Embryonic facial prominence (tissue), 1 donor: ENCODE results near the gene NXPH3.
"Not testable (repeated sequence)": the region's sequence is repeated elsewhere in the genome, so short reads cannot be mapped to it uniquely, and the experiment has no call there.

ENCODE experiments used
- DNase-seq: peaks from one replicate; pipeline ENCODE4 v3.0.0-alpha.2; 2016; ENCODE audit errors: extremely low spot score

The NXPH3 gene

GRCh38 chr17:49554694-49555494 lies 20.8 kb upstream of the NXPH3 start:
- no peak for DNase-seq

DNA sequence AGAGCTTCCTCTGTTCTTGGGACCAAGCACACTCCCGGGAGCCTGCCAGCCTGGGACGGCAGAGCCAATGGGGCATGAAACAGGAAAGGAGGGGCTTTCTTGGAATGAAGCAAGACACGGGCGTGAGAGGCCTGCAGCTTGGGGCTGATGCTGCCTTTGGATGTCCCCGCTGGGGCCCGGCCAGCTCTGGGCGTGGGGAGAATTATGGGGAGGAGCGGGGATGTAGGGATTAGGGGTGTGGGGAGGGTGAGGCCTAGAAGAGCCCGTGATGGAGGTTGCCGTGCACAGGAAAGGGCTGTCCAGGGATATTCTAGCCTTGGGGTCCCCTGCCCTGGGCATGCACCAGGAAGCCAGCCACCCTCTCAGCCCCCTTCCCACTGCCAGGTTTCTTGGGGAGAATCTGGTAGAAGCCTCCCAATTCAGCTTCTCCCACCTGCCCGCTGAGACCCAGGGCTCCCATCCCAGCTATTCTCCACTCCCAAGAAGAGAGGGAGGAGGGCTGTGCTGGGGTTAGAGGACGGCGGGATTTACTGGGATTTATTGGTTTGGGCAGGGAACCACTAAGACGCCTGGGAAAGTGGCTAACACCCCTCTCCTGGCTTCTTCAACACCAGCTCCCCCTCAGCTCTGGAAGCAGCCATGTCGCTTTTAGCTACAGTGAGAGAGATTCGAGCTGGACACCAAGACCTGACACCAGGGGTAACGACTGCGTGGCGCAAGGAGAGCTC lies 20.0 kb upstream of the NXPH3 start:
- DNase-seq: no peak

- DNase-seq: peak; percentile 61
Observed at GRCh38 chr17:49556223-49556943, 19.3 kb upstream of the NXPH3 start.

DNA sequence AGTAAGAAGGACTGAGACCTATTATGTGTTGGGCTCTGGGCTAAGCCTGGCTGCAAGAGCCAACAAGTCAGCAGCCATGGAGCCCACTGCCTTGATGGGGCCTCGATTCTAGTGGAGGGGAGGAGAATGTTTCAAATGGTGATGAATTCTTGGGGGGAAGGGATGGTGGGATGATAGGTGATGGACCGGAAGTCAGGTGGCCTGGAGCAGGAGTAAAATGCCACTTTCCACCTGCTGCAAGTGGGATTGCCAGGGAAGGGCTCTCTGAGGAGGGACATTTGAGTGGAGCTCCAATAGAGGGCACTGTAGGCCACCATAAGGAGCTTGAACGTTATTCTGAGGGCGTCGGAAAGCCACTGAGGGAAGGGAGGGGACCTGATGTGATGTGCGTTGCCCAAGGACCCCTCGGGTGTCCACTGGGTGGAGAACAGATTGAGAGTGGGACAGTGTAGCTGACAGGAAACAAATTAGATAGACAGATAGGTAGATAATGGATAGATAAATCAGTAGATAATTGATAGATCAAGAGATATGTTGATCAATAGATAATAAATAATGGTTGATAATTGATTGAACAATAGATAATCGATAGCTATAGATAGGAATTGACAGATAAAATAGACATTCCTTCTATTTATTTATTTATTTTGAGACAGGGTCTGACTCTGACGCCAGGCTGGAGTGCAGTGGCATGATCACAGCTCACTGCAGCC lies 18.2 kb upstream of the NXPH3 start:
- no peak for DNase-seq

- no peak for DNase-seq
Observed at GRCh38 chr17:49564638-49565037, 11.0 kb upstream of the NXPH3 start.

- no peak for DNase-seq
Observed at GRCh38 chr17:49565948-49566491, 9.7 kb upstream of the NXPH3 start.

DNA sequence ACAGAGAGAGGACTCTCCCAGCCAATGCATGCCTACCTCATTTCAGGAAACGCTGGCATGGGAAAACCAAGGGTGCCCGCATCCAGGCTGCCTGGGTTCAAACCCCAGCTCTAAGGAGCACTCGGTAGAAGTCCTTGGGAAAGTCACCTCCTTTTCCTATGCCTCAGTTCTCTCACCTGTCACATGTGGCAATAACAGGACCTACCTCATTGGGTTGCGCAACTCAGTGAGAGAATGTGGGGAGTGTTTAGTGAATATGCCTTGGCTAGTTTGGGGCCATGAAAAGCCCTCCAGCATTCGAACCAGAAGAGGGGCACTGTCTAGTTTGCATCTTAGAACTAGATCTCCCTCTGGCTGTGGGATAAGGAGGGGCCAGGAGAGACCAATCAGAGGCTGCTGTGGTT lies 9.0 kb upstream of the NXPH3 start:
- DNase-seq: no peak

DNA sequence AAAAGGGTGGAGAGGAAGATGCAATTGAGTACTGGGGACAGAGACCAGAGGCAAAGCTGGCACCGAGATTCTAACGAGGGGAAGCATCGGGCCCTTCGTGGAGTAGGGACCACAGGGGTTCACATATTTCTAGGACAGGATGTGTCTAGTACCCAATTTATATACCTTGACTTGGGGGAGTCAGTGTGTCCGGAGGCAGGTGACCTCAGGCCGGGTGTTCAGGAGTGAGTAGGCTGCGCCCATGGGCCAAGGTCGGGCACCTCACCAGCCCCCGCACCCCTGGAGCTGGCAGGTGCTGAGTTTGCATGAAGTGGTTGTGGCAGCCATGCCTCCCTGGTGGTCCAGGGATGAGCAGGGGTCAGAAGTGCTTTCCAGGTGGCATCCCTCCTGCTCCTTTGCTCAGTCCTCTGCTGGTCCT lies 8.6 kb upstream of the NXPH3 start:
- no peak for DNase-seq

GRCh38 chr17:49567871-49568694 lies 7.6 kb upstream of the NXPH3 start:
- DNase-seq: no peak

- not testable (repeated sequence) for DNase-seq
Observed at GRCh38 chr17:49568695-49569047, 7.0 kb upstream of the NXPH3 start.

DNA sequence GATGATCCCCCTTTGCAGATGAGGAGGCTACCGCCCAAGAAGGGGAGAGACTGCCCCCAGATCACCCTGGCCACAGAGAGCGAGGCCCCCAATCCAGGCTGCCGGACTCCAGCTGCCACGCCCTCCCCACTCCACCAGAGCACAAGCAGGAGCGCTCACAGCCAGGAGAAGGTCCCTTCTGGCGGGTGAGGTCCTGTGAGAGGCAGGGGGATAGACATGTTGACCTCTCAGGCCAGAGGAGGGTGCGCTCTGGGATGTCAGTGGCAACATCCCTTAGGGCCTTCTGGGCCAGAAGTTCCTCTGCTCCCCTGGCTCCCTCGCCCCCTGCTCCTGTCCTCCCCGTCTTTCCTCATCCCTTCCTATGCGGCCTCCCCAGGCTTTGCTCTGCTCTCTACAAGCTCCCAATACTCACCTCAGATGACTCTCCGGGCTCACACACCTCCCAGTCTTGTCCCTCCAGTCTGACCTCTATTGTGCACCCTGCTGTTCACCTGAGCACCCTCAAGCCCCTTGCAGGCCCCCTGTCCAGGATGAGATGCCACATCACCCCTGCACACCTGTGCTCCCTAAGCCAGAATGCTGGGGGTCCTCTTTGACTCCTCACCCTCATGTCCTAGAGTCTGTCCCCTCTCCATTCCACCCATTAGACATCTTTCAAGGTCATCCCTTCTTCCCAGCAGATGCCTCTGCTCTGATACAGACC lies 5.0 kb upstream of the NXPH3 start:
- DNase-seq: no peak

DNA sequence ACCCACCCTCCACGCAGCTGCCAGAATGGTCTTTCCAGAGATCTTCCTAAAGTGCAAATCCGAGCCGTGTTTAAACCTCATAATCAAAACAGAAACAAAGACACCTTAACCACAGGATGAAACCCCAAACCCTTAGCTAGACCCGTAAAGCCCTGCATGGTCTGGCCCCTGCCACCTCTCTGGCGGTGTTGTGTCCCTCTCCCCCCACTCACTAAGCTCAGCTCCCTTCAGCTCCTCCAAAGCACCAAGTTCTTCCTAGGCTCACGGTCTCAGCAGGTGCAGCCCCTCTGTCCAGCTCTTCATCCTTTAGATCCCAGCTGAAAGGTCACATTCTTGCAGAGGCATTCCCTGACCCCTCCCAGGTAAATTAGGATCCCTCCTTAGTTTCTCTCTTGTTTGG lies 4.4 kb upstream of the NXPH3 start:
- DNase-seq: no peak

DNA sequence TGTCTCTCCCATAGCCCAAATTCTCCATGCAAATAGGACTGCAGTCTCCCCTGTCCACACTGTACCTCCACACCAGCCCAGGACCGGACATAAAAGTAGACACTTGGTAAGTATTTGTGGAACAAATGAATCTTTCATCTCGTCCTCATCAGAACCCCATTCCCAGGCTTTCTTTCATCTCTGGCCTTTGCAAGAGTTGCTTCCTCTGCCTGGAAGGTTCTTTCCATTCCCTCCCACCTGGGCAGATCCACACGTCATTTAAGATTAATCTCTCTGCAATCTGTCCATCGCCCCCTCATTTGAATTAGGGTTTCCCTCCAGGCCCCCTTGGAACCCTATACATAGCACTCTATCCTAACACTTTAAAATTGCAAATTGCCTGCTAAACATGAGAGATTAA lies 3.9 kb upstream of the NXPH3 start:
- no peak for DNase-seq

DNA sequence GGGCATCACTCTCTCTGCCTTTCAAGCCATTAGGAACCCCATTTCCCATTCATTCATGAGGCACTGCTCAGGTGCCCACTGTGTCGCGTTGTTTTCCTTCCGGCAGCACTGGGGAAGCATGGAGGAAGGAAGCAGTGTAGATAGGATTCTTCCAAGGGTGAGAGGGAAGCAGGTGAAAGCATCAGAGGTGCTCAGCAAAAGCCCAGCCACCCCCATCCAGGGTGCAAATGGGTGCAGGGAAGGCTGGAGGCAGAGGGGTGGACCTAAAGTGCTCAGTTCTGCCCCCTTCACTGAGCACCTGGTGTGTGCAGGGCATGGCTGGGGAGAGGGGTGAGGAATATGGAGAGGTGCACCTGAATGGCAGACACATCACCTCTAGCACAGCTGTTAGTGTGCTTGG lies 3.4 kb upstream of the NXPH3 start:
- DNase-seq: no peak

- DNase-seq: no peak
Observed at GRCh38 chr17:49572806-49573420, 2.8 kb upstream of the NXPH3 start.

GRCh38 chr17:49573510-49574322 lies 2.0 kb upstream of the NXPH3 start:
- no peak for DNase-seq

DNA sequence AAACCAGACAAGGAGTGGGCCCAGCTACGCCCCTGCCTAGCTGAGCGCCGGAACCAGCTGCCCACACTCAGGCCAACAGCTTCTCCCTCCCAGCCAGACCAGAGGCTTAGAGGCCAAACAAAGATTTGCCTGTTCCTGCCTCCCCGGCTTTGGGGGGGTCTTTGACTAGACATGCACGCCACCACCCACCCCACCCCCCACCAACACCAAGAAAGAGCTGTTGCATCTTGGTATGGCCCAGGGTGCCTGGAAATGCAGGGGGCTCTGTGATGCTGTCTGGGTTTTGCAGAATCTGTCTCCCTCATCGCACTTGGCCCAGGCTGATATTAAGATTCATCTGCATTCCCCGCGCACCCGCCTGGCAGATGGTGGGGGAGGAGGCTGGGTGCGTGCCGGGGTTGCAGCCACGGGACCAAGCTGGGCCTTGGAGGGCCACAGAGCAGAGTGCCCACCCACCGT lies 1.3 kb upstream of the NXPH3 start:
- no peak for DNase-seq

GRCh38 chr17:49574945-49575678 lies 559 bp upstream of the NXPH3 start:
- no peak for DNase-seq
